OCI-LY3 (cell line): ENCODE measurements around the gene TM9SF2.
"Not testable (repeated sequence)": the region's sequence is repeated elsewhere in the genome, so short reads cannot be mapped to it uniquely, and the experiment has no call there.

Experiments
- CTCF ChIP-seq: fragments of 200-600, 300-600 bp; sonication (generic); IDR thresholded peaks from 2 replicates; pipeline ENCODE4 v1.5.1; 2014; ENCODE audit warnings: antibody characterized with exemption, low read length, low read depth
- EZH2phosphoT487 ChIP-seq: fragments of 200-600 bp; shearing (Covaris generic); IDR thresholded peaks from 2 replicates; pipeline ENCODE4 v1.6.1; 2018; ENCODE audit warnings: antibody characterized with exemption, mixed run types, low read depth

- not testable (repeated sequence) for TF ChIP-seq CTCF, EZH2phosphoT487
These were observed 40.5 kb upstream of the TM9SF2 start for GRCh38 chr13:99460802-99461201.
